ENCODE measurements around the gene RPS25.

- TF ChIP-seq CTCF (conservative IDR thresholded peaks at IDR 0.05; ENCODE audit: low read length), result no peak
- no peak for TF ChIP-seq EZH2phosphoT487 (IDR thresholded peaks at IDR 0.05; ENCODE audit: borderline replicate concordance, low read depth, low read length)
Observed at GRCh38 chr11:119054418-119054817, 36.3 kb upstream of the RPS25 start.

All from OCI-LY7 (cell line).